Measurements from ENCODE around the gene HSF5.

Gene HSF5

GRCh38 chr17:58382108-58382871 is 105.9 kb downstream of the HSF5 start:
- peak; percentile 37 for DNase-seq

- DNase-seq = no peak
These were observed 106.8 kb downstream of the HSF5 start for GRCh38 chr17:58381124-58382035.

- no peak for DNase-seq
These were observed 107.7 kb downstream of the HSF5 start for GRCh38 chr17:58380207-58381123.

GRCh38 chr17:58379511-58379824 is 108.7 kb downstream of the HSF5 start:
- DNase-seq = no peak

- DNase-seq = no peak
These were observed 109.3 kb downstream of the HSF5 start for GRCh38 chr17:58378733-58379510.

- no peak for DNase-seq
These were observed 110.5 kb downstream of the HSF5 start for GRCh38 chr17:58377661-58378060.

- DNase-seq = no peak
These were observed 111.1 kb downstream of the HSF5 start for GRCh38 chr17:58377093-58377601.

GRCh38 chr17:58376472-58377000 is 111.7 kb downstream of the HSF5 start:
- no peak for DNase-seq

GRCh38 chr17:58375811-58376210 is 112.4 kb downstream of the HSF5 start:
- no peak for DNase-seq

- DNase-seq = no peak
These were observed 113.0 kb downstream of the HSF5 start for GRCh38 chr17:58375256-58375655.

- DNase-seq = no peak
These were observed 114.3 kb downstream of the HSF5 start for GRCh38 chr17:58373923-58374322.

- no peak for DNase-seq
These were observed 115.2 kb downstream of the HSF5 start for GRCh38 chr17:58373003-58373402.

GRCh38 chr17:58371300-58371950 is 116.8 kb downstream of the HSF5 start:
- no peak for DNase-seq

- DNase-seq = no peak
These were observed 117.5 kb downstream of the HSF5 start for GRCh38 chr17:58370716-58371115.

GRCh38 chr17:58370309-58370708 is 117.9 kb downstream of the HSF5 start:
- no peak for DNase-seq
